ENCODE results near the gene SYMPK.

- TF ChIP-seq, protein P1, sequence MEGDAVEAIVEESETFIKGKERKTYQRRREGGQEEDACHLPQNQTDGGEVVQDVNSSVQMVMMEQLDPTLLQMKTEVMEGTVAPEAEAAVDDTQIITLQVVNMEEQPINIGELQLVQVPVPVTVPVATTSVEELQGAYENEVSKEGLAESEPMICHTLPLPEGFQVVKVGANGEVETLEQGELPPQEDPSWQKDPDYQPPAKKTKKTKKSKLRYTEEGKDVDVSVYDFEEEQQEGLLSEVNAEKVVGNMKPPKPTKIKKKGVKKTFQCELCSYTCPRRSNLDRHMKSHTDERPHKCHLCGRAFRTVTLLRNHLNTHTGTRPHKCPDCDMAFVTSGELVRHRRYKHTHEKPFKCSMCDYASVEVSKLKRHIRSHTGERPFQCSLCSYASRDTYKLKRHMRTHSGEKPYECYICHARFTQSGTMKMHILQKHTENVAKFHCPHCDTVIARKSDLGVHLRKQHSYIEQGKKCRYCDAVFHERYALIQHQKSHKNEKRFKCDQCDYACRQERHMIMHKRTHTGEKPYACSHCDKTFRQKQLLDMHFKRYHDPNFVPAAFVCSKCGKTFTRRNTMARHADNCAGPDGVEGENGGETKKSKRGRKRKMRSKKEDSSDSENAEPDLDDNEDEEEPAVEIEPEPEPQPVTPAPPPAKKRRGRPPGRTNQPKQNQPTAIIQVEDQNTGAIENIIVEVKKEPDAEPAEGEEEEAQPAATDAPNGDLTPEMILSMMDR (IDR thresholded peaks at IDR 0.05): no peak
- TF ChIP-seq POLR2A (IDR thresholded peaks at IDR 0.05): no peak
These were observed 37.9 kb upstream of the SYMPK start for GRCh38 chr19:45900738-45901431.

All from suprapubic skin (tissue), 3 donors.